IPS DF 6.9 (cell line): ENCODE measurements around the gene PPP2R3C.

Experiments used
- DNase-seq: peaks from one replicate; pipeline ENCODE4 v3.0.0-alpha.2; 2013; ENCODE audit warnings: low read depth, low spot score
- H3K27ac ChIP-seq: one replicate; pipeline ENCODE4 v1.5.1; 2013; ENCODE audit warnings: low read length, control low read depth
- H3K27me3 ChIP-seq: 2 replicates; pipeline ENCODE4 v1.6.1; 2013; ENCODE audit warnings: mild to moderate bottlenecking, low read length; ENCODE audit not compliant: control insufficient read depth, insufficient read depth
- H3K36me3 ChIP-seq: 2 replicates; pipeline ENCODE4 v1.6.1; 2013; ENCODE audit warnings: low read length; ENCODE audit not compliant: control insufficient read depth, insufficient read depth
- H3K4me1 ChIP-seq: 2 replicates; pipeline ENCODE4 v1.6.1; 2013; ENCODE audit warnings: low read length; ENCODE audit not compliant: control insufficient read depth, insufficient read depth
- H3K4me3 ChIP-seq: 2 replicates; pipeline ENCODE4 v1.5.1; 2013; ENCODE audit warnings: mild to moderate bottlenecking, low read length
- H3K9me3 ChIP-seq: 2 replicates; pipeline ENCODE4 v1.6.1; 2013; ENCODE audit warnings: low read length, inconsistent platforms; ENCODE audit not compliant: control insufficient read depth, insufficient read depth
- WGBS: extraction: QIAGEN DNeasy Blood & Tissue Kit; methylation state at CpG from one replicate; pipeline ENCODE4 v1.1.7; 2013; ENCODE audit warnings: mixed read lengths, missing lambda C conversion rate; ENCODE audit not compliant: insufficient read length, insufficient coverage; 5-methylcytosine and 5-hydroxymethylcytosine counted together

PPP2R3C gene

GRCh38 chr14:35121887-35122695, at the start of gene PPP2R3C, which contains the start of gene PRORP:
Gene PPP2R3C, minus strand, starts transcription at chr14:35121990. Its CDS starts 31 bp downstream, at chr14:35121959.
Gene PRORP, plus strand, starts transcription at chr14:35122552. Its CDS starts 694 bp downstream, at chr14:35123246.
- WGBS, result no CpG with 5 or more reads among the region's 57 CpGs
- Histone ChIP-seq H3K4me3 (peak within 1 kb of the TSS; percentile 71), H3K9me3 (no peaks in the 10 kb centered on the region), H3K4me1 (no peaks in the 10 kb centered on the region), H3K36me3 (no peaks in the 10 kb centered on the region), H3K27ac (no peak within 1 kb of the TSS), H3K27me3 (no peaks in the 10 kb centered on the region)
- DNase-seq, result peak; percentile 95

GRCh38 chr14:35167496-35167895, 45.7 kb upstream of the PPP2R3C start:
- H3K9me3 ChIP-seq, result no peaks in the 10 kb centered on the region
- no peak for DNase-seq
- whole genome bisulfite sequencing, result no CpG with 5 or more reads among the region's 3 CpGs
- H3K27me3 ChIP-seq, result no peaks in the 10 kb centered on the region
- H3K4me1 ChIP-seq, result no peaks in the 10 kb centered on the region
- no peaks in the 10 kb centered on the region for H3K36me3 ChIP-seq
- no peak overlapping the region for H3K4me3 ChIP-seq
- H3K27ac ChIP-seq, result no peak overlapping the region

- DNase-seq, result no peak
- Histone ChIP-seq H3K36me3 (no peaks in the 10 kb centered on the region), H3K27ac (no peak overlapping the region), H3K9me3 (no peaks in the 10 kb centered on the region), H3K27me3 (no peaks in the 10 kb centered on the region), H3K4me3 (no peak overlapping the region), H3K4me1 (no peaks in the 10 kb centered on the region)
- WGBS, result no CpG with 5 or more reads among the region's 5 CpGs
Observed at GRCh38 chr14:35164849-35165248, 43.1 kb upstream of the PPP2R3C start.

GRCh38 chr14:35163384-35163783, 41.6 kb upstream of the PPP2R3C start:
- no CpG with 5 or more reads among the region's 1 CpG for WGBS
- no peaks in the 10 kb centered on the region for H3K9me3 ChIP-seq
- H3K36me3 ChIP-seq, result no peaks in the 10 kb centered on the region
- H3K4me1 ChIP-seq, result no peaks in the 10 kb centered on the region
- no peak overlapping the region for H3K27ac ChIP-seq
- no peaks in the 10 kb centered on the region for H3K27me3 ChIP-seq
- no peak overlapping the region for H3K4me3 ChIP-seq
- DNase-seq, result no peak

GRCh38 chr14:35161231-35161630, 39.4 kb upstream of the PPP2R3C start:
- no CpG with 5 or more reads among the region's 5 CpGs for WGBS
- Histone ChIP-seq H3K4me1 (no peaks in the 10 kb centered on the region), H3K36me3 (no peaks in the 10 kb centered on the region), H3K27me3 (no peaks in the 10 kb centered on the region), H3K27ac (no peak overlapping the region), H3K4me3 (no peak overlapping the region), H3K9me3 (no peaks in the 10 kb centered on the region)
- no peak for DNase-seq

GRCh38 chr14:35159742-35160409, 38.1 kb upstream of the PPP2R3C start:
- H3K27me3 ChIP-seq, result no peaks in the 10 kb centered on the region
- H3K9me3 ChIP-seq, result no peaks in the 10 kb centered on the region
- WGBS, result no CpG with 5 or more reads among the region's 6 CpGs
- H3K4me1 ChIP-seq, result no peaks in the 10 kb centered on the region
- no peak overlapping the region for H3K4me3 ChIP-seq
- no peaks in the 10 kb centered on the region for H3K36me3 ChIP-seq
- DNase-seq, result no peak
- no peak overlapping the region for H3K27ac ChIP-seq

- 100% methylated on average over 1 of the region's 8 CpGs for WGBS
- DNase-seq, result no peak
- no peaks in the 10 kb centered on the region for H3K27me3 ChIP-seq
- no peaks in the 10 kb centered on the region for H3K36me3 ChIP-seq
- H3K27ac ChIP-seq, result no peak overlapping the region
- H3K9me3 ChIP-seq, result no peaks in the 10 kb centered on the region
- no peak overlapping the region for H3K4me3 ChIP-seq
- H3K4me1 ChIP-seq, result no peaks in the 10 kb centered on the region
Observed at GRCh38 chr14:35158951-35159653, 37.3 kb upstream of the PPP2R3C start.

- Histone ChIP-seq H3K4me3 (no peak overlapping the region), H3K27ac (no peak overlapping the region), H3K4me1 (no peaks in the 10 kb centered on the region)
Observed at GRCh38 chr14:35158491-35158890, 36.7 kb upstream of the PPP2R3C start.

GRCh38 chr14:35155962-35156361, 34.2 kb upstream of the PPP2R3C start:
- Histone ChIP-seq H3K4me1 (no peaks in the 10 kb centered on the region), H3K36me3 (no peaks in the 10 kb centered on the region), H3K4me3 (no peak overlapping the region), H3K27ac (no peak overlapping the region), H3K9me3 (no peaks in the 10 kb centered on the region), H3K27me3 (no peaks in the 10 kb centered on the region)
- DNase-seq, result no peak
- no CpG with 5 or more reads among the region's 1 CpG for WGBS

More at GRCh38 chr14:35158491-35158890, 36.7 kb upstream of the PPP2R3C start:
- WGBS, result no CpG with 5 or more reads among the region's 2 CpGs
- Histone ChIP-seq H3K36me3 (no peaks in the 10 kb centered on the region), H3K9me3 (no peaks in the 10 kb centered on the region), H3K27me3 (no peaks in the 10 kb centered on the region)
- DNase-seq, result no peak

- no peaks in the 10 kb centered on the region for H3K36me3 ChIP-seq
- no peak overlapping the region for H3K4me3 ChIP-seq
- no peaks in the 10 kb centered on the region for H3K4me1 ChIP-seq
- H3K9me3 ChIP-seq, result no peaks in the 10 kb centered on the region
- DNase-seq, result no peak
- H3K27ac ChIP-seq, result no peak overlapping the region
- H3K27me3 ChIP-seq, result no peaks in the 10 kb centered on the region
- WGBS, result no CpG with 5 or more reads among the region's 2 CpGs
Observed at GRCh38 chr14:35154016-35154415, 32.2 kb upstream of the PPP2R3C start.
